HepG2 (cell line): ENCODE results near the gene ATN1. TPM values are rescaled to one million over a fixed set of nuclear protein-coding genes. Genes with fewer than 3 reads are reported as not detected.

ENCODE experiments used
- BCL6 ChIP-seq: IDR thresholded peaks from 2 replicates; pipeline ENCODE4 v1.6.1; 2016; ENCODE audit warnings: missing genetic modification reagents, missing compliant biosample characterization
- E2F5 ChIP-seq: sonication (generic); formaldehyde crosslinking; conservative IDR thresholded peaks from 2 replicates; pipeline ENCODE4 v1.4.0; 2020; ENCODE audit warnings: missing genetic modification reagents
- FOXP4 ChIP-seq: sonication (generic); formaldehyde crosslinking; IDR thresholded peaks from 2 replicates; pipeline ENCODE4 v1.4.0; 2020; ENCODE audit warnings: missing genetic modification reagents
- GLMP ChIP-seq: sonication (generic); formaldehyde crosslinking; IDR thresholded peaks from 2 replicates; pipeline ENCODE4 v1.9.0; 2021; ENCODE audit warnings: missing genetic modification reagents, mild to moderate bottlenecking, borderline replicate concordance
- NR2F6 ChIP-seq, 2 experiments: IDR thresholded peaks; 2 replicates each; pipeline ENCODE4 v1.6.1; 2016; ENCODE audit warnings: antibody characterized with exemption in 1 of 2, mild to moderate bottlenecking in 1 of 2
- RARA ChIP-seq: IDR thresholded peaks from 2 replicates; pipeline ENCODE4 v1.6.1; 2016; ENCODE audit warnings: missing genetic modification reagents, missing compliant biosample characterization
- RBAK ChIP-seq: sonication (generic); formaldehyde crosslinking; IDR thresholded peaks from 2 replicates; pipeline ENCODE4 v1.5.1; 2020; ENCODE audit warnings: mild to moderate bottlenecking, missing genetic modification reagents
- RBM39 ChIP-seq: fragments of 200-400 bp; formaldehyde crosslinking; IDR thresholded peaks from one replicate; pipeline ENCODE4 v1.6.1; 2018; ENCODE audit warnings: antibody characterized with exemption, mild to moderate bottlenecking, low read depth, low read length; ENCODE audit not compliant: poor library complexity, severe bottlenecking
- SAFB2 ChIP-seq: sonication (generic); formaldehyde crosslinking; IDR thresholded peaks from 2 replicates; pipeline ENCODE4 v1.5.1; 2020; ENCODE audit warnings: missing genetic modification reagents, low read depth, mild to moderate bottlenecking, borderline replicate concordance
- SALL1 ChIP-seq: sonication (generic); formaldehyde crosslinking; IDR thresholded peaks from 2 replicates; pipeline ENCODE4 v1.8.0; 2022; ENCODE audit warnings: mild to moderate bottlenecking, missing genetic modification reagents
- ZBTB20 ChIP-seq: sonication (generic); formaldehyde crosslinking; IDR thresholded peaks from 2 replicates; pipeline ENCODE4 v1.8.1; 2023; ENCODE audit warnings: missing genetic modification reagents, low read depth, mild to moderate bottlenecking, borderline replicate concordance
- ZFP62 ChIP-seq: sonication (generic); formaldehyde crosslinking; IDR thresholded peaks from 2 replicates; pipeline ENCODE4 v1.4.0; 2020; ENCODE audit warnings: missing genetic modification reagents
- ZHX1 ChIP-seq: sonication (generic); formaldehyde crosslinking; IDR thresholded peaks from 2 replicates; pipeline ENCODE4 v1.8.1; 2022; ENCODE audit warnings: low read depth, mild to moderate bottlenecking, missing genetic modification reagents
- ZNF205 ChIP-seq: IDR thresholded peaks from 2 replicates; pipeline ENCODE4 v1.6.1; 2018; ENCODE audit warnings: missing biosample characterization, missing genetic modification reagents
- ZNF232 ChIP-seq: sonication (generic); formaldehyde crosslinking; IDR thresholded peaks from 2 replicates; pipeline ENCODE4 v1.4.0; 2020; ENCODE audit warnings: missing genetic modification reagents, borderline replicate concordance
- ZNF512B ChIP-seq: sonication (generic); formaldehyde crosslinking; IDR thresholded peaks from 2 replicates; pipeline ENCODE4 v1.5.1; 2020; ENCODE audit warnings: missing genetic modification reagents, mild to moderate bottlenecking, borderline replicate concordance
- ZNF557 ChIP-seq: sonication (generic); formaldehyde crosslinking; IDR thresholded peaks from 2 replicates; pipeline ENCODE4 v1.4.0; 2020; ENCODE audit warnings: missing genetic modification reagents
- ZNF615 ChIP-seq: sonication (generic); formaldehyde crosslinking; IDR thresholded peaks from 2 replicates; pipeline ENCODE4 v1.5.0; 2020; ENCODE audit warnings: mild to moderate bottlenecking, missing genetic modification reagents, borderline replicate concordance
- polyA plus RNA-seq, 8 experiments: library from polyadenylated mRNA; depleted of rRNA in 3 of 8; stranded (reverse) in 7 of 8; unstranded in 1 of 8; fragments of >200 nt; fragmentation: Illumina TruSeq in 4 of 8; extraction: Trizol in 4 of 8; gene quantifications; 2 replicates each; pipeline versions ENCODE4 v1.2.1 to v1.2.3, GENCODE V29; 2011 to 2016; ENCODE audit warnings: low read depth in 4 of 8, missing spikeins in 1 of 8, mixed read lengths in 1 of 8; ENCODE audit not compliant: insufficient read depth in 1 of 8
- total RNA-seq, 5 experiments: library from RNA; depleted of rRNA; stranded (reverse); fragments of >200 nt; fragmentation: Illumina TruSeq; extraction: Trizol; gene quantifications; 2 replicates each; pipeline ENCODE4 v1.2.3, GENCODE V29; 2016; ENCODE audit warnings: low read depth in 1 of 5

The ATN1 gene
- total and polyA plus RNA-seq, 2 of the 13 experiments (the other 11 are each of a cell fraction or from before 2014, with no cell fraction given) = 2.1 to 8.6 TPM

GRCh38 chr12:6944381-6945186, 16.8 kb downstream of the ATN1 start (continued):
- peak; percentile 60; the same call in 1 of the 2 replicates for TF ChIP-seq SAFB2
- TF ChIP-seq ZNF205 (CRISPR knock-in tag) = peak; percentile 49; the same call in 1 of the 2 replicates
- TF ChIP-seq RBM39 = peak; percentile 51
- TF ChIP-seq E2F5 (CRISPR knock-in tag) = 0 out of 2 replicates have a peak, but pooled peaks have one; percentile 55
- no peak for TF ChIP-seq RBAK (CRISPR knock-in tag)
- peak; percentile 70; the same call in 1 of the 2 replicates for TF ChIP-seq ZNF557 (CRISPR knock-in tag)
- no peak for TF ChIP-seq NR2F6 (IDR thresholded peaks at IDR 0.05)
- TF ChIP-seq NR2F6 (CRISPR knock-in tag; IDR thresholded peaks at IDR 0.05) = peak; percentile 60; the same call in 1 of the 2 replicates
- TF ChIP-seq RARA (CRISPR knock-in tag) = 0 out of 2 replicates have a peak, but pooled peaks have one; percentile 44
- TF ChIP-seq SALL1 (CRISPR knock-in tag) = peak; percentile 62
- no peak for TF ChIP-seq GLMP (CRISPR knock-in tag)
- TF ChIP-seq ZHX1 = 0 out of 2 replicates have a peak, but pooled peaks have one; percentile 49
- TF ChIP-seq FOXP4 = peak; percentile 60; the same call in 1 of the 2 replicates
- TF ChIP-seq ZFP62 = no peak
- TF ChIP-seq ZNF512B (CRISPR knock-in tag) = 0 out of 2 replicates have a peak, but pooled peaks have one; percentile 63
- peak; percentile 88; the same call in 1 of the 2 replicates for TF ChIP-seq ZNF232 (CRISPR knock-in tag)
- 0 out of 2 replicates have a peak, but pooled peaks have one; percentile 29 for TF ChIP-seq BCL6 (CRISPR knock-in tag)
- TF ChIP-seq ZNF615 = no peak
- peak; percentile 61; the same call in 1 of the 2 replicates for TF ChIP-seq ZBTB20 (CRISPR knock-in tag)
